ENCODE results near the gene ADPRH. TPM values are rescaled to one million over a fixed set of nuclear protein-coding genes. Genes with fewer than 3 reads are reported as not detected.

Gene ADPRH
- total RNA-seq, 1 donor from 2014 or later: 0.77 TPM

DNA sequence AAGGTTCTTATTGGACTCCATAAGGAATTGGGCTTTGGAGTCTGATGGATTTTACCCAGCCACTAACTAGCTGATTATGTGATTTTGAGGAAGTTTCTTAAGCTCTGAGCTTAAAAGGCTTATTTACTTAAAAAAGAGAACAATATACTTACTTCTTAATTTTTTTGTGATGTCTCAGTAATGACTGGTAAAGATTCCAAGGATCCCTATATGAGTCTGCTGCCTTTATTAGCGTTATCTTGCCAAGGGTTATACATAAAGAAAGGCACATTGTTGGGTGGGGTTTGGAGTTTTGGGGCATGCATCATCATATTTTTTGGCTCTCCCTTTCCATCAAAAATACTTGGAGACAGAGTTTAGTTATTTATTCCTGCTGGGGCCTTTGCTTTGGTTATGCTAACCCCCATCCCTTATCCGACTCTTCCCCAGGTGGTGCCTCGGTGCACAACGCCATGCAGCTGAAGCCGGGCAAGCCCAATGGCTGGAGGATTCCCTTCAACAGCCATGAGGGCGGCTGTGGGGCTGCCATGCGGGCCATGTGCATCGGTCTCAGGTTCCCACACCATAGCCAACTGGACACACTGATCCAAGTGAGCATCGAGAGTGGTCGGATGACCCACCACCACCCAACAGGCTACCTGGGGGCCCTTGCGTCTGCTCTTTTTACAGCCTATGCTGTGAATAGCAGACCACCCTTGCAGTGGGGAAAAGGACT is 6.7 kb downstream of the ADPRH start:
- Histone ChIP-seq H3K9ac (no peak overlapping the region), H3K4me1 (peaks cover 16% of the 10 kb centered on the region), H3K27me3 (no peaks in the 10 kb centered on the region), H3K4me2 (no peak overlapping the region), H3K9me3 (ENCODE audit: low read depth) (no peaks in the 10 kb centered on the region), H2AFZ (replicated peaks) (no peak overlapping the region), H3K79me2 (ENCODE audit: low read depth) (no peaks in the 10 kb centered on the region), H3K4me3 (no peak overlapping the region), H3K36me3 (no peaks in the 10 kb centered on the region), H3F3A (ENCODE audit: low read depth) (peaks cover 18% of the 10 kb centered on the region), H3K27ac (no peak overlapping the region), H4K20me1 (ENCODE audit: low read depth) (no peaks in the 10 kb centered on the region)
- peaks cover 5% of the 10 kb centered on the region for H3K9me3 Mint-ChIP-seq
- TF ChIP-seq CTCF (IDR thresholded peaks at IDR 0.05) (no peak), EZH2phosphoT487 (IDR thresholded peaks at IDR 0.05) (no peak), EZH2 (IDR thresholded peaks at IDR 0.05) (no peak)
- no peak for DNase-seq (ENCODE audit: low spot score)
- no peak overlapping the region for H3K4me3 Mint-ChIP-seq
- peaks cover 9% of the 10 kb centered on the region for H3K27me3 Mint-ChIP-seq (ENCODE audit: insufficient read depth, low read depth)
- H3K27ac Mint-ChIP-seq: no peak overlapping the region
- H3K36me3 Mint-ChIP-seq: no peaks in the 10 kb centered on the region
- H3K4me1 Mint-ChIP-seq: peaks cover 3% of the 10 kb centered on the region

GRCh38 chr3:119586733-119587172 is 7.5 kb downstream of the ADPRH start:
- Histone ChIP-seq H3K9ac (no peak overlapping the region), H3K36me3 (no peaks in the 10 kb centered on the region), H3F3A (ENCODE audit: low read depth) (peaks cover 18% of the 10 kb centered on the region), H3K4me1 (peaks cover 16% of the 10 kb centered on the region), H3K4me3 (no peak overlapping the region), H4K20me1 (ENCODE audit: low read depth) (no peaks in the 10 kb centered on the region), H3K27me3 (no peaks in the 10 kb centered on the region), H2AFZ (replicated peaks) (no peak overlapping the region), H3K9me3 (ENCODE audit: low read depth) (no peaks in the 10 kb centered on the region), H3K27ac (no peak overlapping the region), H3K4me2 (no peak overlapping the region), H3K79me2 (ENCODE audit: low read depth) (no peaks in the 10 kb centered on the region)
- peaks cover 9% of the 10 kb centered on the region for H3K27me3 Mint-ChIP-seq (ENCODE audit: insufficient read depth, low read depth)
- peaks cover 7% of the 10 kb centered on the region for H3K4me1 Mint-ChIP-seq
- no peak for DNase-seq (ENCODE audit: low spot score)
- no peak overlapping the region for H3K4me3 Mint-ChIP-seq
- no peak for TF ChIP-seq EZH2 (IDR thresholded peaks at IDR 0.05)
- TF ChIP-seq CTCF (IDR thresholded peaks at IDR 0.05): no peak
- no peak for TF ChIP-seq EZH2phosphoT487 (IDR thresholded peaks at IDR 0.05)
- no peaks in the 10 kb centered on the region for H3K36me3 Mint-ChIP-seq
- H3K9me3 Mint-ChIP-seq: peaks cover 5% of the 10 kb centered on the region
- no peak overlapping the region for H3K27ac Mint-ChIP-seq

GRCh38 chr3:119588112-119588511 is 8.8 kb downstream of the ADPRH start:
- no peaks in the 10 kb centered on the region for H3K36me3 ChIP-seq
- H3K27me3 ChIP-seq: no peaks in the 10 kb centered on the region
- no peak overlapping the region for H3K4me3 Mint-ChIP-seq
- H3K9me3 ChIP-seq (ENCODE audit: low read depth): no peaks in the 10 kb centered on the region
- H3K9me3 Mint-ChIP-seq: peaks cover 7% of the 10 kb centered on the region
- H3K27ac Mint-ChIP-seq: no peak overlapping the region
- no peaks in the 10 kb centered on the region for H4K20me1 ChIP-seq (ENCODE audit: low read depth)
- peaks cover 9% of the 10 kb centered on the region for H3K27me3 Mint-ChIP-seq (ENCODE audit: insufficient read depth, low read depth)
- no peak overlapping the region for H3K4me2 ChIP-seq
- peaks cover 18% of the 10 kb centered on the region for H3F3A ChIP-seq (ENCODE audit: low read depth)
- no peak overlapping the region for H3K4me3 ChIP-seq
- H3K4me1 Mint-ChIP-seq: peaks cover 7% of the 10 kb centered on the region
- no peak overlapping the region for H3K27ac ChIP-seq
- no peak for TF ChIP-seq EZH2phosphoT487 (IDR thresholded peaks at IDR 0.05)
- no peak for TF ChIP-seq EZH2 (IDR thresholded peaks at IDR 0.05)
- TF ChIP-seq CTCF (IDR thresholded peaks at IDR 0.05): no peak
- H3K9ac ChIP-seq: no peak overlapping the region
- no peak overlapping the region for H2AFZ ChIP-seq (replicated peaks)
- no peak for DNase-seq (ENCODE audit: low spot score)
- no peaks in the 10 kb centered on the region for H3K79me2 ChIP-seq (ENCODE audit: low read depth)
- no peaks in the 10 kb centered on the region for H3K36me3 Mint-ChIP-seq
- peaks cover 16% of the 10 kb centered on the region for H3K4me1 ChIP-seq

All from neural progenitor cell (in vitro differentiated cells).